GM10847 (cell line): ENCODE data around the gene BOD1L2.

Experiments used
- POLR2A ChIP-seq: IDR thresholded peaks from 2 replicates; pipeline ENCODE4 v1.6.1; 2011; ENCODE audit not compliant: insufficient read length; ENCODE audit errors: extremely low read depth

Gene BOD1L2

GRCh38 chr18:57141208-57142129, 5.4 kb upstream of the BOD1L2 start:
- TF ChIP-seq POLR2A, result no peak

- TF ChIP-seq POLR2A, result no peak
These were observed 4.6 kb upstream of the BOD1L2 start for GRCh38 chr18:57142324-57142723.

- TF ChIP-seq POLR2A, result no peak
These were observed 3.6 kb upstream of the BOD1L2 start for GRCh38 chr18:57143265-57143664.

- TF ChIP-seq POLR2A, result no peak
These were observed 1.4 kb downstream of the BOD1L2 start for GRCh38 chr18:57148263-57148662.

GRCh38 chr18:57149051-57149450, 2.2 kb downstream of the BOD1L2 start:
- TF ChIP-seq POLR2A, result no peak

GRCh38 chr18:57149531-57149930, 2.6 kb downstream of the BOD1L2 start:
- no peak for TF ChIP-seq POLR2A

GRCh38 chr18:57150081-57150480, 3.2 kb downstream of the BOD1L2 start:
- TF ChIP-seq POLR2A, result no peak

- TF ChIP-seq POLR2A, result no peak
These were observed 3.9 kb downstream of the BOD1L2 start for GRCh38 chr18:57150828-57151227.

GRCh38 chr18:57154191-57154830, 7.4 kb downstream of the BOD1L2 start:
- no peak for TF ChIP-seq POLR2A

GRCh38 chr18:57164401-57164800, 17.5 kb downstream of the BOD1L2 start:
- no peak for TF ChIP-seq POLR2A

- no peak for TF ChIP-seq POLR2A
These were observed 20.9 kb downstream of the BOD1L2 start for GRCh38 chr18:57167617-57168308.

GRCh38 chr18:57171026-57171425, 24.1 kb downstream of the BOD1L2 start:
- TF ChIP-seq POLR2A, result no peak

- no peak for TF ChIP-seq POLR2A
These were observed 28.6 kb downstream of the BOD1L2 start for GRCh38 chr18:57175532-57175931.

- TF ChIP-seq POLR2A, result no peak
These were observed 38.5 kb downstream of the BOD1L2 start for GRCh38 chr18:57185434-57185833.

GRCh38 chr18:57188851-57189557, 42.1 kb downstream of the BOD1L2 start:
- no peak for TF ChIP-seq POLR2A
